Loucy (cell line): ENCODE measurements around the gene FMNL3.

Experiments
- CTCF ChIP-seq: fragments of 200-600 bp; sonication (generic); conservative IDR thresholded peaks from 2 replicates; pipeline ENCODE4 v1.5.1; 2014; ENCODE audit warnings: mild to moderate bottlenecking, antibody characterized with exemption, low read length
- EZH2phosphoT487 ChIP-seq: fragments of 200-600 bp; IDR thresholded peaks from 2 replicates; pipeline ENCODE4 v1.6.1; 2018; ENCODE audit warnings: antibody characterized with exemption, mild to moderate bottlenecking, moderate library complexity, borderline replicate concordance

- TF ChIP-seq CTCF (no peak), EZH2phosphoT487 (no peak)
These were observed 41.6 kb upstream of the FMNL3 start for GRCh38 chr12:49748800-49749199.
